ENCODE results near the gene CCDC60.
"Not testable (repeated sequence)": the region's sequence is repeated elsewhere in the genome, so short reads cannot be mapped to it uniquely, and the experiment has no call there.

The CCDC60 gene

GRCh38 chr12:119328111-119328510 lies 6.4 kb upstream of the CCDC60 start:
- no peak for DNase-seq (ENCODE audit: low read depth)
- H3K4me3 ChIP-seq (ENCODE audit: low read depth, low read length), result no peak overlapping the region

GRCh38 chr12:119338593-119339363 lies 4.2 kb downstream of the CCDC60 start:
- no peak for DNase-seq (ENCODE audit: low read depth)

GRCh38 chr12:119340578-119340977 lies 6.0 kb downstream of the CCDC60 start:
- no peak overlapping the region for H3K4me3 ChIP-seq (ENCODE audit: low read depth, low read length)

More at GRCh38 chr12:119338593-119339363, 4.2 kb downstream of the CCDC60 start:
- no peak overlapping the region for H3K4me3 ChIP-seq (ENCODE audit: low read depth, low read length)

GRCh38 chr12:119341020-119341419 lies 6.5 kb downstream of the CCDC60 start:
- H3K4me3 ChIP-seq (ENCODE audit: low read depth, low read length), result no peak overlapping the region
- DNase-seq (ENCODE audit: low read depth), result no peak

More at GRCh38 chr12:119340578-119340977, 6.0 kb downstream of the CCDC60 start:
- no peak for DNase-seq (ENCODE audit: low read depth)

GRCh38 chr12:119341988-119342387 lies 7.5 kb downstream of the CCDC60 start:
- DNase-seq (ENCODE audit: low read depth), result no peak
- H3K4me3 ChIP-seq (ENCODE audit: low read depth, low read length), result no peak overlapping the region

- DNase-seq (ENCODE audit: low read depth), result no peak
- H3K4me3 ChIP-seq (ENCODE audit: low read depth, low read length), result no peak overlapping the region
Observed at GRCh38 chr12:119343130-119343529, 8.6 kb downstream of the CCDC60 start.

GRCh38 chr12:119354172-119354571 lies 19.6 kb downstream of the CCDC60 start:
- no peak overlapping the region for H3K4me3 ChIP-seq (ENCODE audit: low read depth, low read length)
- DNase-seq (ENCODE audit: low read depth), result no peak

GRCh38 chr12:119360366-119360765 lies 25.8 kb downstream of the CCDC60 start:
- H3K4me3 ChIP-seq (ENCODE audit: low read depth, low read length); DNase-seq (ENCODE audit: low read depth): not testable (repeated sequence)

GRCh38 chr12:119363037-119363436 lies 28.5 kb downstream of the CCDC60 start:
- no peak overlapping the region for H3K4me3 ChIP-seq (ENCODE audit: low read depth, low read length)
- DNase-seq (ENCODE audit: low read depth), result no peak

GRCh38 chr12:119363490-119363889 lies 29.0 kb downstream of the CCDC60 start:
- no peak for DNase-seq (ENCODE audit: low read depth)
- H3K4me3 ChIP-seq (ENCODE audit: low read depth, low read length), result no peak overlapping the region

- DNase-seq (ENCODE audit: low read depth), result no peak
- H3K4me3 ChIP-seq (ENCODE audit: low read depth, low read length), result no peak overlapping the region
Observed at GRCh38 chr12:119365451-119365850, 30.9 kb downstream of the CCDC60 start.

- H3K4me3 ChIP-seq (ENCODE audit: low read depth, low read length), result no peak overlapping the region
- DNase-seq (ENCODE audit: low read depth), result no peak
Observed at GRCh38 chr12:119366007-119366406, 31.5 kb downstream of the CCDC60 start.

GRCh38 chr12:119369161-119369560 lies 34.6 kb downstream of the CCDC60 start:
- no peak overlapping the region for H3K4me3 ChIP-seq (ENCODE audit: low read depth, low read length)
- DNase-seq (ENCODE audit: low read depth), result no peak

GRCh38 chr12:119369907-119370546 lies 35.5 kb downstream of the CCDC60 start:
- no peak overlapping the region for H3K4me3 ChIP-seq (ENCODE audit: low read depth, low read length)
- DNase-seq (ENCODE audit: low read depth), result no peak

GRCh38 chr12:119372540-119372939 lies 38.0 kb downstream of the CCDC60 start:
- no peak for DNase-seq (ENCODE audit: low read depth)
- H3K4me3 ChIP-seq (ENCODE audit: low read depth, low read length), result no peak overlapping the region

GRCh38 chr12:119373001-119373400 lies 38.5 kb downstream of the CCDC60 start:
- DNase-seq (ENCODE audit: low read depth), result no peak
- no peak overlapping the region for H3K4me3 ChIP-seq (ENCODE audit: low read depth, low read length)

- DNase-seq (ENCODE audit: low read depth), result no peak
- H3K4me3 ChIP-seq (ENCODE audit: low read depth, low read length), result no peak overlapping the region
Observed at GRCh38 chr12:119373666-119374065, 39.1 kb downstream of the CCDC60 start.

GRCh38 chr12:119374635-119375034 lies 40.1 kb downstream of the CCDC60 start:
- no peak for DNase-seq (ENCODE audit: low read depth)
- H3K4me3 ChIP-seq (ENCODE audit: low read depth, low read length), result no peak overlapping the region

- DNase-seq (ENCODE audit: low read depth), result no peak
- no peak overlapping the region for H3K4me3 ChIP-seq (ENCODE audit: low read depth, low read length)
Observed at GRCh38 chr12:119375075-119375882, 40.8 kb downstream of the CCDC60 start.

GRCh38 chr12:119375883-119376190 lies 41.3 kb downstream of the CCDC60 start:
- H3K4me3 ChIP-seq (ENCODE audit: low read depth, low read length), result no peak overlapping the region
- no peak for DNase-seq (ENCODE audit: low read depth)

All from skeletal muscle cell (primary cell).